GM12875 (cell line): ENCODE results near the gene C2CD3.
"Not testable (repeated sequence)": the region's sequence is repeated elsewhere in the genome, so short reads cannot be mapped to it uniquely, and the experiment has no call there.

Source experiments
- H3K4me3 ChIP-seq: one replicate; pipeline ENCODE4 v1.5.1; 2011; ENCODE audit warnings: low read depth, low read length, control low read depth
- CTCF ChIP-seq: IDR thresholded peaks from 2 replicates; pipeline ENCODE4 v1.5.1; 2011; ENCODE audit warnings: low read depth, mild to moderate bottlenecking, control low read depth, inconsistent platforms, low read length, moderate library complexity, borderline replicate concordance; ENCODE audit not compliant: insufficient read depth

Gene C2CD3

GRCh38 chr11:74121804-74122203, 49.0 kb downstream of the C2CD3 start:
- H3K4me3 ChIP-seq = no peak overlapping the region
- TF ChIP-seq CTCF = no peak

- not testable (repeated sequence) for H3K4me3 ChIP-seq
Measured at GRCh38 chr11:74120260-74121035, 50.4 kb downstream of the C2CD3 start.

- no peak for TF ChIP-seq CTCF
- no peak overlapping the region for H3K4me3 ChIP-seq
Measured at GRCh38 chr11:74116719-74117118, 54.1 kb downstream of the C2CD3 start.

GRCh38 chr11:74112877-74113276, 57.9 kb downstream of the C2CD3 start:
- TF ChIP-seq CTCF = no peak
- no peak overlapping the region for H3K4me3 ChIP-seq

- H3K4me3 ChIP-seq = no peak overlapping the region
- no peak for TF ChIP-seq CTCF
Measured at GRCh38 chr11:74106124-74106523, 64.7 kb downstream of the C2CD3 start.

GRCh38 chr11:74102321-74102720, 68.5 kb downstream of the C2CD3 start:
- H3K4me3 ChIP-seq = no peak overlapping the region
- TF ChIP-seq CTCF = no peak

GRCh38 chr11:74100735-74101134, 70.1 kb downstream of the C2CD3 start:
- TF ChIP-seq CTCF = no peak
- no peak overlapping the region for H3K4me3 ChIP-seq
